ENCODE results near the gene ANK2.
"Not testable (repeated sequence)": the region's sequence is repeated elsewhere in the genome, so short reads cannot be mapped to it uniquely, and the experiment has no call there.

The ANK2 gene

DNA sequence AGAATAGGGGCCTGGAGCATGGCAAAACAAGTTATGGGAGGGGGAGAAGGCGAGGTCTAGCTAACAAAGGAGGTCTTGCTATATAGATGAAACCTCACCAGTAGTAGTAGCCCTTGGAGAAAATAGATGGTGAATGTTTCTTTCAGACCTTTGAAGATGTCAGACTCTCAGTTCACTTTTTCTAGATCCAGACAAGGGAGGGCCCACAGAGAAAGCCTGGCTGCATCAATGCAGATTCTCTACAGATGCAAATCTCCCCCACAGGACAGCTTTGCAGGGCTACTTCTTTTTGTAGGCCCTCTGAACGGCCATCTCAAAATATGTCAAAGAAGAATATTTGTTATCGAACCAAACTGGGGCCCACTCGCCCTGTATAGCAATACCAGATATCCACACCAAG, 159.7 kb downstream of the ANK2 start:
- no peak for DNase-seq (ENCODE audit: low read depth in 2 of 2)

DNA sequence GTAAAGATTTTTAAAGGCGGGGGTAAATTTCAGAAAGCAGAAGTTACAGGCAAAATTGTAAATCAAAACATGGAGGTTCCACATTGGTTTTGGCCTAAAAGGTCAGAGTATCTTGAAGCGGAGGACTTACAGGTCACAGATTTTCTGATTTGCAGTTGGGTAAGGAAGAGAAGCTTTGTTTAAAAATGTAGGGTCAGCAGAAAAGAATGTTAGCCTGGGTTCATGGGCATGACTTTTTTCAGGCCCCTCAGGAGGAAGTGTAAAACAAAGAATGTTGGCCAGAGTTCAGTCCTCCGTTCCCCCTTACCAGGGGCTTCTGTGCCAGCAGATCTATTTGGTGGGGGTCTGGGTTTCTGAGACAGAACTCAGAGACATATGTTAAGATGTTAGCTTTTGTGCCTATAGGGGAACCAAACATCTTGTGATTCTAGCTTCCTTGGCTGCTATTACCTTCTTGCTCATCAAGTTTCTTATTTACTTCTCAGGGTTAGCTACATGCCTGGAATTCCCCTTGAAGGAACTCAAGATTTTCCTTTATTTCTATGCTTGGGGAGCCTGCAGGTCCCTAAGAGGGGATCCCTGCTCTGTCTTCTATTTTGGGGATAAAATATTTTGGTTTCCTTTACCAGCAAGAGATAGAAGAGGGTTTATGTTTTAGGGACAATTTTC, 160.3 kb downstream of the ANK2 start:
- DNase-seq (ENCODE audit: low read depth in 2 of 2): no peak

DNA sequence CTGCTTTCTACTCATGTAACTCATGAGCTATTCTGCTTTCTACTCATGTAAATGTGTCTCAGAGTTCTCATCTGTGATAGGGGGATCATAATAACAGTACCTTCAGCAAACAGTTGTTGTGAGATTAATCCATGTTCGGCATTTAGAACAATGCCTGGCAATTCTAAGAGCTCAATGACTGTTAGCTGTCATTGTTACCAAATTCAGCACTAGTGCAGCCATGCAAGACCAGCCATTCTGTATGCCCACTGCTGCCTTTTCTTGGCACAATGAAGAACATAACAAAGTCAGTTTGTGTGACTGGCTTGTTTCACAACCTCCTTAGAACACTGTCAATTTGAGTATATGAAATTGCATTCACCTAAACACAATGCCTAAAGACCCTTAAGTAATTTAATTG, 163.2 kb downstream of the ANK2 start:
- no peak for DNase-seq (ENCODE audit: low read depth in 2 of 2)

DNA sequence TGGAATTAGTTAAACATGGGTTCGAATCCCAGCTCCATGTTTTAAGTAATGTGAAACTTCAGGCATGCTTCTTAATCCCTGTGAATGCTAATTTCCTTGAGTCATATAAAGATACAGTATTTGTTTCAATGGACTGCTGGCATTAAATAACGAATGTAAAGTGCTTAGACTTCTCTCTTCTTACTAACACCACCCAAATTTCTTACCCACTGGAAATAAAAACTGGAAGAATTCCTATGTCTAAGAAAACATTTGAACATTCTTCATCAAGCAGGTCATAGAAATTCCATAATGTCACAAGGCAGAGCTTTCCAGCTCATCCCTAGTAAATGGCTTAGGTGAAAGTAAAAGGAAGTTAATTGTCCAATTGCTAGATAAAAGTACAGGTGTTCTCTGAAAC, 172.5 kb downstream of the ANK2 start:
- DNase-seq (ENCODE audit: low read depth in 2 of 2): no peak

DNA sequence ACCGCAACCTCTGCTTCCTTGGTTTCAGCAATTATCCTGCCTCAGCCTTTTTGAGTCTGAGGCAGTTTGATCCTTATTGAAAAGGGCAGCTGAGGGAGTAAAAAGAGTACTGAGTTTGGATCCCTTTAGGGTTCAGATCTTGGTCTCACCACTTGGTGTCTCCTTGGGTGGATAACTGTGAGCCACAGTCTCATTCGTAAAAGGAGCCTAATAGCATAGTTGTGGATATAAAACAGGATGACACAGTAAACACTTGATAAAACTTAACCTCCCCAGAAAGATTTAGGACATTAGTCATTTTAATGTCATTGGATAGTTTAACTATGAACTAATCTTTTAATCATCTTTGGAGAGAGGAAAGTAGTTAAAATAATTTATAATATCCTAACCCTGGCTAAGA, 173.0 kb downstream of the ANK2 start:
- no peak for DNase-seq (ENCODE audit: low read depth in 2 of 2)

DNA sequence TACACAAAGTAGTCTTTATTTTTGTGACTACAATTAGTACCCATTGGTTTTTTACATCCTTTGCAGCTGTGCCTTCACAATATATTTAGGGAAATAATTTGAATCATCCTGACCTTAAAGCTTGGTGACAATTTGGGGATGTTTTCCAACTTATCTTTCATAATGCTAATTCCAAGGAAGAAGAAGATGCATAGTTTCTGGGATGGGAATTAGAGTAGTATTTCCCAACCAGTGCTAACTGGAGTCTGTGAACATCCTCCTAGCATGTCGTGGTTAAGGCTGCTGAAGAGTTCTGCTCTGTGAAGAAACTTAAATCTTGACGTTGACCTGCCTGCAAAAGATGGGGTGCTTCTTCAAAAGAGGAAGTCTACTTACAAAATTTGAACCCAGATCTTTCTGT, 173.5 kb downstream of the ANK2 start:
- no peak for DNase-seq (ENCODE audit: low read depth in 2 of 2)

DNA sequence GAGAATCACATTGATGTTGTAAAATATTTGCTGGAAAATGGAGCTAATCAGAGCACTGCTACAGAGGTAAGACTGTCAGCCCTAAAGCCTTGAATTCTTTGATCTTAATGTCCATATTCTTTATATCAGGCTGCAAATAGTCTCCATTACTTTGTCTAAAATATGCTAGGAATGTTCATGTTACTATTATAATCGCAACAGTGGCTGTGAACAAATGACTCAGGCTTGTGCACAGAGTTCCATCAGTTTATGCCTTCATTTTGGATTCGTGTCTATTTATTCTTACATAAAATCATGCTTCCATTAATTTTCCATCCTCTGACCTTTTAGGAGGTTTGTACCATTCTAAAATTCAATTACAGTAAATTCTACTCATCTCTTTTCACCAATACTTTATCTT, 182.7 kb downstream of the ANK2 start:
- no peak for DNase-seq (ENCODE audit: low read depth in 2 of 2)

DNA sequence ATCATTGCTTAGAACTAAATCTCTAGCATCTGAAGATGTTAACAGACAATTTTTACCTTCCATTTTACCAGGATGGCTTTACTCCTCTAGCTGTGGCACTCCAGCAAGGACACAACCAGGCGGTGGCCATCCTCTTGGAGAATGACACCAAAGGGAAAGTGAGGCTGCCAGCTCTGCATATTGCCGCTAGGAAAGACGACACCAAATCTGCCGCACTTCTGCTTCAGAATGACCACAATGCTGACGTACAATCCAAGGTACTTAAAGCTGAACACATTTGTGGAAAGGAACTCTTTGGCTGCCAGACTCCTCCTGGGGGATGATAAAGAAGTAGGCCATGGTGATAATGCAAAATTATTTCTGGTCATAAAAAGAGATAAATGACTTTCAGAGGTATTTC, 187.5 kb downstream of the ANK2 start:
- DNase-seq (ENCODE audit: low read depth in 2 of 2): no peak

DNA sequence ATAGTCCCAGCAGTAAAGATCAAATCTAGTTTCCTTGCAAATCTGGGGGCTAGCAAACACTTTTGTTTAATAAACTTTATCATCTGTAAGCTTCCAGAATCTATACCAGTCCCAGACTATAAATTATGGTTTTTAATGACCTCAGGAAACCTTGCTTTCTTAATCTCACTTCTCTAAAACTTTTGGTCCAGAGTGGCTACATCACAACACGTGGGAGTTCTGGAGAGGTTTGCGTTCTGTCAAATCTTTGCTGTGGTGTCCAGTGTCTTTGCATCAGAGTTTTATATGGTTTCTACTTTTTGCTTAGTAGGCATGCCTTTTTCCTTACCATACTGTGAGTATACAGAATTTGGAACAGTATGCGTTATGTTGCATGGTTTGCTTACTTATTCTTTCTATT, 193.9 kb downstream of the ANK2 start:
- no peak for DNase-seq (ENCODE audit: low read depth in 2 of 2)

DNA sequence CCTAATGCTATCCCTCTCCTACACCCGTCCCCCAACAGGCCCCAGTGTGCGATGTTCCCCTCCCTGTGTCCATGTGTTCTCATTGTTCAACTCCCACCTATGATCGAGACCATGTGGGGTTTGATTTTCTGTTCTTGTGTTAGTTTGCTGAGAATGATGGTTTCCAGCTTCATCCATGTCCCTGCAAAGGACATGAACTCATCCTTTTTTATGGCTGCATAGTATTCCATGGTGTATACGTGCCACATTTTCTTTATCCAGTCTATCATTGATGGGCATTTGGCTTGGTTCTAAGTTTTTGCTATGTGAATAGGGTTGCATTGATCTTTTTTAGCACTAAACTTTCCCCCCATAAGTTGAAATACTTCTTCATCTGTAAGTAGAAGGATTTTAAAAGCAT, 195.3 kb downstream of the ANK2 start:
- DNase-seq (ENCODE audit: low read depth in 2 of 2): not testable (repeated sequence)

DNA sequence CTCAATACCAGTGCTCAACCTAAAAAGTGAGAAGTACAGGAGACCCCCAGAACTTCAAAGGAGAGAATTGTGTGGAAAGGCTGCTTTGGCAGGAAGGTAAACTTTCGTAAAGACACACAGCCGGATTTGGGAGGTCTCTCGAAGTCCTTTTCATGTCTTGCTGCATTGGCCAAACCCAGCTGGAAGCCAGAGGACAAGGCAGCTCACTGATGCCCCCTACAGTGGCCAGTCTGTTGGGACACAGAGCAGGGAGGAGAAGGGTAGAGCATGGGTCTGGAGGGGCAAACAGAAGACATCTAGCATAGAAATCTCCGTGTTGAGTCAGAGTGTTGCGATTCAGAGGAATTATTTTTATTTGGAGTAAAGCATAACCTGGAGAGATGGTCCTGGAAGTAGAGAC, 198.9 kb downstream of the ANK2 start:
- no peak for DNase-seq (ENCODE audit: low read depth in 2 of 2)

DNA sequence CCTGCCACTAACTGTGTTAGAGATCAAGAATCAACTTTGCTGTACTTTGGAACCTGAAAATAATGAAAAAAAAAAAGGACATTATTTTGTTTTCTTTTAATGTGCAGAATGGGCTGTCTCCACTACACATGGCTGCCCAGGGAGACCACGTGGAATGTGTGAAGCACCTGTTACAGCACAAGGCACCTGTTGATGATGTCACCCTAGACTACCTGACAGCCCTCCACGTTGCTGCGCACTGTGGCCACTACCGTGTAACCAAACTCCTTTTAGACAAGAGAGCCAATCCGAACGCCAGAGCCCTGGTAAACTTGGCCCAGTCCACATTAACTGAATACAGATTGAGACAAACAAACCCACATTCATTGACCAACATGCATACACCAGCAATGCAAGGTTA, 206.2 kb downstream of the ANK2 start:
- no peak for DNase-seq (ENCODE audit: low read depth in 2 of 2)

DNA sequence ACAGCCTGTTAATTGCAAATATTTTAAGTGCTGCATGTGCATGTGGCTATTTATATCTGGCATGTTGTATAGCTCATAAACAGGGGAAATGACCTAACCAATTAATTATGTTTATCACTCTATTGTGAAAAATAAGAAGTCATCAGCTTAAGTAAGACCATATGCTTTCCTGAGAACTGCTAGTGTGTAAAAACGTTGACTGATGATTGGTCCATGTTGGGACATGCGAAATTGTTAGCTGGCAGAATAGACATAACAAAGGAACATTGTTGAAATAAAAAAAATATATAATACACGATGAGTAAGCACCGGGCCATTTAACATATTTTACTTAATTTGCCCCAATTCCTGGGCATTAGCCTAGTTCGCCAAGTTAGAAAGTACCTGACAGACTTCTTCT, 207.5 kb downstream of the ANK2 start:
- DNase-seq (ENCODE audit: low read depth in 2 of 2): no peak

DNA sequence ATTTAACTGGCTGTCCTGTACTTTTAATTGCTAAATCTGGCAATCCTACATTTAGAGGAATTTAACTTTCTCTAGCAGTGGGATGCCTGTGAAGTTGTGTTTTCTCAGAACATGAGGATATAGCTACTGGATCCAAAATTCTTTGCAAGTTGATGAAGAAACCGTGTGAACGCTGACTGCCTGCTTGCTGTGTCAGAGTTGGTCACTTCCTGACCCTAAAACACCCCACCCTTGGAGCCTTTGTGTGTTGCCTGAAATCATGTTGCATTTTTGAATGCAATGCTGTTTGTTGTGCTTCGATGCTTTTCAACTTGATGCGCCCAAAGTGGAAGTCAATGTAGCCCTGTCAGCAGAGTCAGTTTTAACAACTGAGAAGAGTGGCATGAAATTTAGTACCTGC, 211.2 kb downstream of the ANK2 start:
- DNase-seq (ENCODE audit: low read depth in 2 of 2): no peak

DNA sequence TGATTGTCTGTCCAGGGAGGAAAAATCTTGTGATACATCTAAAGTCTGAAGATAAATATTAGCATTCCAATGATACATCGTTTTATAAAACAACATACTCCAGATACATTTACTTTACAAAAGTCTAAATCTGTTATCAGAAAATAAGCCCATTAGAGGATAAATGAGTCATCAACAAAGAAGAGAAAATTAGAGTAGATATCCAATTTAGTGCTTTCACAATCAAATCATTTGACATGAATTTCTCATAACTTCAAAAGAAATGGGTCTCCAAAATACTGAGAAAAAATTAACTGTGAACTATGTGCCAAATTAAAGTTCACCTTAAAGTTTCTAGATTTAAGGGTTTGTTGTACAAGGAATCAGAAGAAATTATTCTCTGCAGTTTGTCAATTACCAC, 213.8 kb downstream of the ANK2 start:
- DNase-seq (ENCODE audit: low read depth in 2 of 2): no peak

DNA sequence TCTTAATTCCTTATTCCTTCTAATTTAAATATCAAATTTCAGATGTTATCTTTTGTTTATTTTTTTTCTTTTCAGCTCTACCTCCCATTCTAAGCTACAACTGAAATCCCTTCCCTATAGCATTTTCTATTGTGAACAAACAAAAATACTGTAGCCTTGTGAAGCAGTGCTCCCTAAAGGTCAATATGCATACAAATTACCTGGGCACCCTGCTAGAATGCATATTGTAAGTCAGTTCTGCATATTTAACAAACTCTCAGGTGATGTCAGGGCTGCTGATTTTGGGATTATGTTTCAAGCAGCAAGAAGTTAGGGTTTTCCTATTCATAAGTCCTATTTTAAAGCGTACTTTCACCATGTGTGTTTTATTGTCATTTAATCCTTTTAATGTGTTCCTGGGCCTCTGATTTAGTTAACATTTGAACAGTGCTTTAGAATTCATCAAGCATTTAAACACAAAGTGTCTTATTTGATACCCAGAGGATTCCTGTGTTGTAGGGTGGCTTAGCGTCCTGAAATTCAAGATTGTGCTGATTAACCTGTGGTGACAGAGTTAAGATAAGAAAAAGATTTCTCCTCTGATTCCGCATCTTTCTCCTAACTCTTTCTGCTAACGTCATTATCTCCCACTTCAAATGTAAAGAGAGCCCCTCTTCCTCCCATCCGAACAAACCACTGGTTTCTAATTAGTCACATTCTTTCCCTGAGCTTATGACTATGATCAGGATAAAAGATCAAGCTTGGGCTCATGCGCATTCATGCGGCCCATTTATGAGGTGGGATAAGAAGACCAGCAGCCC, 221.3 kb downstream of the ANK2 start:
- DNase-seq (ENCODE audit: low read depth in 2 of 2): no peak

DNA sequence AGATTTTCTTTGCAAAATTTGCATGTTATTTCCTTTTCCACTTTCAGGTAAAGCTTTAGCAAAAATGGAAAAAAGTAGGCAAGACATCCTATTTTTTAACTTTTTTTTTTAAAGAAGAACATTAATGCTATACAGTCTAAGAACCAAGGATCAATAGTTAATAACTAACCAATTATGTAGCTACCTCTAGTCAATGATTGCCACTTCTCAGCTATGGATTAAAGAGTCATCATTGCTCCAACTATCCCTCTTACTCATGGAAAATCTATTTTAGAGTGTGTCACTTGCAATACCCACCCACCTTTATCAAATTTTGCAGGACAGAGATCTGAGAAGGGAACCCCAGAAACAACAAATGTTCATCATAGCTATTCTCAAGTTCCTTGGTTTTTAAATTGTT, 223.1 kb downstream of the ANK2 start:
- DNase-seq (ENCODE audit: low read depth in 2 of 2): no peak

DNA sequence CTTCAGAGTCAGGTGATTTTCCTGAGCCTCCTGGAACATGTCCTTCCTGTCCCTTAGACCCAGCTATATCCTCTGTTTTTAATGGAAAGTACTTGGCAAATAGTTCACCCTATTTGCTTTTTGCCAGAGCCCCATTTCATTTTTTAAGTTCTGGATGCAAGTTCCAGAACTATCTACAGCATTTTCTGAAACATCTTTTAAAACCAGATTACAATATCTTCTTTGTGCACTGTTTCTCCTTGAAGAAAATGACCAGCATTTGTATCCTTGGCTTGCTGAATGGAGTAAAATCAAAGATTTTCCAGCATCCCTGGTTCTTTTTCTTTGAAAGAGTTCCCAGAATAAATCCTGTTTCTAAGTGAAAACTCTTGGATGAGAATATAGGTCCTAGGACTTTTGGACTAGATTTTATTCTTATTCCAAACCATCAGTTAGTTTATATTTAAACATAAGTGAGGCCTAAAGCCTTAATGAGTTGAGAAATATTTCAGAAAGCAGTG, 224.3 kb downstream of the ANK2 start:
- DNase-seq (ENCODE audit: low read depth in 2 of 2): no peak

DNA sequence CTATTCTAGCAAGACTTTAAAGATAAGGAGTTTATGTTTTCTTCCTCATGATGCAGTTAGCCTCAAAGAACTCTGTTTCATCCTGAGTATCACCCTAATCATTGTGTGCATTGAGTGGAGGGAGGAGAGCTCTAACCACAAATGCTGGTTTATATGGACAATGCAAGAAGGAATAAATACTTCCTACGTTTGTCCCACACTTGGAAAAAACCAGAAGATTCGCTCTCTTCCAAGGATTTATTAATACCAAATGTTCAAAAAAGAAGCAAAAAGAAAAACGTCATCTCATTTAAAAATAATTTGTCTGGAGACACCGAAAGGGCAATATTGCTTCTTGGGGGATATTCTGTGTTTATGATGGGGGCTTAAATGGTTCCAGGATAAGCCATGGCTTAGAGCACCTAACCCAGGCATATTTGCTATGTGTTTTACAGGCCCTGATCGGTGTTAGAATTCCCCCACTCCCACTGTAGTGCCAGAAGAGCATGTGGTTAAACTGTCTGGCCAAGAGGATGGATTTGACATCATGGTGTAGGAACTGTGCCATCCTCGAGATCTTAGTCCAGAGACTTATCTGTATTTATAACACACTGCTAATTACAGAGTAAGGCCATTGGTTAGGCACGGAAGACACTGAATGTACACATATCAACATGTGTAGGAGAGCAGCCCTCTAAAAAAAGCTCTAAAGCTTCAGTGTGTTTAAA, 227.2 kb downstream of the ANK2 start:
- no peak for DNase-seq (ENCODE audit: low read depth in 2 of 2)

DNA sequence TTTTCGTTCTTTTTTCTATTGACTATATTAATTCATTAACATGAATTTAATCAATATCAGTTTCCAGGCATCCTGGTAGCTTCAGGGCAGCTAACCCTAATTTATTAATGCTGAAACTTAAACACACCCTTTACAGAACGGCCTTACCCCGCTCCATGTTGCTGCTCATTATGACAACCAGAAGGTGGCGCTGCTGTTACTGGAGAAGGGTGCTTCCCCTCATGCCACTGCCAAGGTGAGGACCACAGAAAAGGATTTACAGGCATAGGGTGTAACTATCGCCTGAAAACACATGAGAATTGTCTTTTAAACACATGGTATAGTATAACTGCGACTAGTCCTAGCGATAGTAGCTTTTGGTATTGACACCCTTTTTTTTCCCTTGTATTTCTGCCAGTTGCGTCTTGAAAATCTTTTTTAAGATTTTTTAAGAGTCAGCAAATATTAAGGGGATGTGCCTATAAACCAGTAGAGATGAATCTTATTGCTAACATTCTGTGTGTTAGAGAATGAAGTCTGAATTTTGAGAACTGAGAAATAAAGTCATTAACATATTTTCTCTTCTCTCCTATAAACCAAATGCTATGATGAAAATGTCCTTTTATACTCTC, 229.0 kb downstream of the ANK2 start:
- DNase-seq (ENCODE audit: low read depth in 2 of 2): peak; percentile 30

DNA sequence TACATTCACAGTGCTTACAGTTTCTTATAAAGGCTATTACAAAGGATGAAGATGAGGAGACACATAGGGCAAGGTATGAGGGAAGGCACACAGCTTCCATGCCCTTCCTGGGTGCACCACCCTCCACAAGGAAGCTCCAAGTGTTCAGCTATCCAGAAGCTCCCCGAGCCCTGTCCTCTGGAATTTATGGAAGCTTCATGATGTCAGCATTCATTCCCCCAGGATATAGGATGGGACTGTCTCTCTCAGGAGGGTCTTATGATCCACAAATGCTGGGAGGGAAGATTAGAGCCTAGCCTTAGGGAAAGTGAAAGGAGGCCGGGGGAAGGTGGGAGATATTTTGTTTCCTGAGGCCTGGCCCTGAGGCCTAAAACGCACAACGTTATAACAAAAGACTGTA, 236.0 kb downstream of the ANK2 start:
- no peak for DNase-seq (ENCODE audit: low read depth in 2 of 2)

DNA sequence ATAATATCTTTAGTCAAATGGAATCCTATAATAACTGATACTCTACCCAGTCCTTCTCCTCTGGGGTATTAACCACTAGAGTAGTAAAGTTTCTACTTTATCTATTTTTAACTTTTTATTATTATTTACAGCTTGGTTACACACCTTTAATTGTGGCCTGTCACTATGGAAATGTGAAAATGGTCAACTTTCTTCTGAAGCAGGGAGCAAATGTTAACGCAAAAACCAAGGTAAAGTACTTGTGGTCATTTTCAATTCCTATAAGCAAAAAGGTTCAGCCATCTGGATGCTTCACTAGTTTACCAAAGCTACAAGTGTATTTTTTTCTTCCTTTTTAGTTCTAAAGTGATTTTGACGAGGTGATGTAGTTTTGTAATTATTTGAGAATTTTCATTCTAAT, 238.8 kb downstream of the ANK2 start:
- DNase-seq (ENCODE audit: low read depth in 2 of 2): no peak
